GM23248 (cell line): ENCODE results near the gene HNRNPA2B1. TPM values are rescaled to one million over a fixed set of nuclear protein-coding genes. Genes with fewer than 3 reads are reported as not detected.

Source experiments
- DNase-seq: peaks from one replicate; pipeline ENCODE4 v3.0.0-alpha.2; 2015
- H2AFZ ChIP-seq: fragments of 200-600 bp; sonication (generic); 2 replicates; pipeline ENCODE4 v1.6.1; 2016; ENCODE audit warnings: antibody characterized with exemption
- H3F3A ChIP-seq: fragments of 200-600 bp; sonication (generic); 2 replicates; pipeline ENCODE4 v1.6.1; 2016; ENCODE audit warnings: mild to moderate bottlenecking, antibody characterized with exemption, mixed run types; ENCODE audit not compliant: insufficient read depth
- H3K27ac ChIP-seq: fragments of 200-600 bp; sonication (generic); 2 replicates; pipeline ENCODE4 v1.5.1; 2016; ENCODE audit warnings: mild to moderate bottlenecking
- H3K27me3 ChIP-seq: fragments of 200-600 bp; sonication (generic); replicated peaks from 2 replicates; pipeline ENCODE4 v1.6.1; 2016; ENCODE audit warnings: mild to moderate bottlenecking; ENCODE audit not compliant: insufficient read depth
- H3K36me3 ChIP-seq: fragments of 200-600 bp; sonication (generic); 2 replicates; pipeline ENCODE4 v1.6.1; 2016; ENCODE audit warnings: low read depth, mild to moderate bottlenecking
- H3K4me1 ChIP-seq: fragments of 200-600 bp; sonication (generic); 2 replicates; pipeline ENCODE4 v1.6.1; 2016; ENCODE audit warnings: mild to moderate bottlenecking; ENCODE audit not compliant: insufficient read depth
- H3K4me2 ChIP-seq: fragments of 200-600 bp; sonication (generic); one replicate; pipeline ENCODE4 v1.6.1; 2016; ENCODE audit warnings: mild to moderate bottlenecking; ENCODE audit not compliant: unreplicated experiment
- H3K4me3 ChIP-seq: fragments of 200-600 bp; sonication (generic); 2 replicates; pipeline ENCODE4 v1.5.1; 2016; ENCODE audit warnings: mild to moderate bottlenecking
- H3K79me2 ChIP-seq: fragments of 200-600 bp; sonication (generic); 2 replicates; pipeline ENCODE4 v1.6.1; 2016; ENCODE audit warnings: mild to moderate bottlenecking; ENCODE audit not compliant: insufficient read depth
- H3K9ac ChIP-seq: fragments of 200-600 bp; sonication (generic); 2 replicates; pipeline ENCODE4 v1.6.1; 2016; ENCODE audit warnings: mild to moderate bottlenecking
- H3K9me2 ChIP-seq: fragments of 200-600 bp; sonication (generic); 2 replicates; pipeline ENCODE4 v1.6.1; 2016; ENCODE audit warnings: mixed run types, mild to moderate bottlenecking, moderate library complexity; ENCODE audit not compliant: insufficient read depth
- H3K9me3 ChIP-seq: fragments of 200-600 bp; sonication (generic); one replicate; pipeline ENCODE4 v1.6.1; 2017; ENCODE audit warnings: low read depth
- H4K20me1 ChIP-seq: fragments of 200-600 bp; sonication (generic); 2 replicates; pipeline ENCODE4 v1.6.0; 2016; ENCODE audit not compliant: insufficient read depth
- EZH2 ChIP-seq: fragments of 200-600 bp; sonication (generic); IDR thresholded peaks from 2 replicates; pipeline ENCODE4 v1.6.1; 2018; ENCODE audit warnings: antibody characterized with exemption, mild to moderate bottlenecking; ENCODE audit not compliant: insufficient read depth, poor library complexity, severe bottlenecking
- EZH2phosphoT487 ChIP-seq: fragments of 200-600 bp; sonication (generic); IDR thresholded peaks from 2 replicates; pipeline ENCODE4 v1.6.1; 2018; ENCODE audit warnings: antibody characterized with exemption, moderate library complexity, mild to moderate bottlenecking, low read depth; ENCODE audit not compliant: insufficient read depth
- WGBS, 2 experiments: methylation state at CpG; one replicate each; pipeline ENCODE4 v1.1.6; 2015 to 2017; ENCODE audit warnings: low lambda C conversion rate in 2 of 2, low coverage in 1 of 2; ENCODE audit errors: missing lambda C conversion rate in 2 of 2; 5-methylcytosine and 5-hydroxymethylcytosine counted together
- in situ Hi-C: fragments of 300-500 bp; cut with MboI; formaldehyde crosslinking; loops from 2 replicates; pipeline ENCODE4 v1.15.0; 2020
- polyA plus RNA-seq: library from polyadenylated mRNA; unstranded; fragments of >200 nt; fragmentation: Nextera tagmentation; extraction: Ambion mirVana; gene quantifications from 2 replicates; pipeline ENCODE4 v1.2.1, GENCODE V29; 2016
- total RNA-seq: library from RNA; depleted of rRNA; stranded (reverse); fragments of >200 nt; shearing (Covaris generic); gene quantifications from 2 replicates; pipeline ENCODE4 v1.2.3, GENCODE V29; 2014

Gene HNRNPA2B1
- total and polyA plus RNA-seq, 2 experiments from 2014 or later, result 134 to 529 TPM

GRCh38 chr7:26216049-26216448 lies 15.5 kb upstream of the HNRNPA2B1 start:
- TF ChIP-seq EZH2 (no peak), EZH2phosphoT487 (no peak)
- no peak overlapping the region for H2AFZ ChIP-seq
- H3K79me2 ChIP-seq, result peaks cover 2% of the 10 kb centered on the region; the same call in 1 of the 2 replicates
- H3K27ac ChIP-seq, result no peak overlapping the region
- H3K4me2 ChIP-seq, result no peak overlapping the region
- 46 to 54% methylated on average over 2 of the region's 2 CpGs for WGBS, 2 experiments
- no peaks in the 10 kb centered on the region for H3K9me2 ChIP-seq
- no peak overlapping the region for H3K9ac ChIP-seq
- H3F3A ChIP-seq, result peaks cover 41% of the 10 kb centered on the region
- H3K9me3 ChIP-seq, result no peaks in the 10 kb centered on the region
- H3K36me3 ChIP-seq, result peaks cover 21% of the 10 kb centered on the region
- no peak for DNase-seq
- H3K4me1 ChIP-seq, result no peaks in the 10 kb centered on the region
- no peak overlapping the region for H3K4me3 ChIP-seq
- no peaks in the 10 kb centered on the region for H4K20me1 ChIP-seq
- H3K27me3 ChIP-seq, result no peaks in the 10 kb centered on the region
- in situ Hi-C loops, result no loop called here

- no peak for DNase-seq
- Histone ChIP-seq H3K9me3 (no peaks in the 10 kb centered on the region), H3K9ac (no peak overlapping the region), H3K4me3 (no peak overlapping the region), H3K9me2 (no peaks in the 10 kb centered on the region), H3K4me1 (no peaks in the 10 kb centered on the region), H3K27ac (no peak overlapping the region), H3K4me2 (no peak overlapping the region), H3K36me3 (peaks cover 42% of the 10 kb centered on the region), H3K27me3 (no peaks in the 10 kb centered on the region), H4K20me1 (no peaks in the 10 kb centered on the region), H2AFZ (no peak overlapping the region), H3F3A (peaks cover 41% of the 10 kb centered on the region), H3K79me2 (peaks cover 23% of the 10 kb centered on the region)
- WGBS, 2 experiments, result 71 to 75% methylated on average over 5 of the region's 5 CpGs
- TF ChIP-seq EZH2 (no peak), EZH2phosphoT487 (no peak)
- in situ Hi-C loops, result no loop called here
These were observed 13.4 kb upstream of the HNRNPA2B1 start for GRCh38 chr7:26213807-26214515.

- H3K9me2 ChIP-seq, result no peaks in the 10 kb centered on the region
- peaks cover 49% of the 10 kb centered on the region for H3K36me3 ChIP-seq
- peaks cover 41% of the 10 kb centered on the region for H3F3A ChIP-seq
- DNase-seq, result no peak
- H3K4me1 ChIP-seq, result no peaks in the 10 kb centered on the region
- H3K4me3 ChIP-seq, result no peak overlapping the region
- H3K4me2 ChIP-seq, result no peak overlapping the region
- H2AFZ ChIP-seq, result no peak overlapping the region
- H3K9ac ChIP-seq, result no peak overlapping the region
- H3K27me3 ChIP-seq, result no peaks in the 10 kb centered on the region
- H3K27ac ChIP-seq, result no peak overlapping the region
- H3K9me3 ChIP-seq, result no peaks in the 10 kb centered on the region
- peaks cover 30% of the 10 kb centered on the region for H3K79me2 ChIP-seq
- H4K20me1 ChIP-seq, result no peaks in the 10 kb centered on the region
- in situ Hi-C loops, result no loop called here
- no peak for TF ChIP-seq EZH2
- 99 to 100% methylated on average over 2 of the region's 2 CpGs for WGBS, 2 experiments
These were observed 12.6 kb upstream of the HNRNPA2B1 start for GRCh38 chr7:26212921-26213718.

GRCh38 chr7:26208040-26208439 lies 7.5 kb upstream of the HNRNPA2B1 start:
- H2AFZ ChIP-seq, result no peak overlapping the region
- in situ Hi-C loops, result no loop called here
- no peaks in the 10 kb centered on the region for H3K9me2 ChIP-seq
- H3K4me3 ChIP-seq, result no peak overlapping the region
- peaks cover 34% of the 10 kb centered on the region for H3K4me1 ChIP-seq
- no peak overlapping the region for H3K27ac ChIP-seq
- H3K36me3 ChIP-seq, result peaks cover 73% of the 10 kb centered on the region
- peaks cover 17% of the 10 kb centered on the region for H3F3A ChIP-seq
- no peak overlapping the region for H3K9ac ChIP-seq
- WGBS, 2 experiments, result 74 to 78% methylated on average over 5 of the region's 5 CpGs
- H3K4me2 ChIP-seq, result no peak overlapping the region
- H3K9me3 ChIP-seq, result no peaks in the 10 kb centered on the region
- no peak for DNase-seq
- TF ChIP-seq EZH2phosphoT487 (no peak), EZH2 (no peak)
- H3K79me2 ChIP-seq, result peaks cover 81% of the 10 kb centered on the region
- H3K27me3 ChIP-seq, result no peaks in the 10 kb centered on the region
- H4K20me1 ChIP-seq, result peaks cover 21% of the 10 kb centered on the region
